Measurements from ENCODE around the gene C6orf47.

GRCh38 chr6:31702405-31702818 lies 41.8 kb upstream of the C6orf47 start:
- TF ChIP-seq CTCF (IDR thresholded peaks at IDR 0.05; ENCODE audit: control extremely low read depth in 1 of 3, insufficient read depth in 1 of 3, low read depth in 1 of 3, low read length in 3 of 3), result no peak
- TF ChIP-seq USF2 (IDR thresholded peaks at IDR 0.05; ENCODE audit: low read length), result no peak
- no peak for TF ChIP-seq POLR2A (IDR thresholded peaks at IDR 0.05; ENCODE audit: control extremely low read depth in 1 of 2, low read depth in 2 of 2, low read length in 2 of 2)
- no peak for TF ChIP-seq TEAD4 (IDR thresholded peaks at IDR 0.05; ENCODE audit: low read depth, low read length)
- TF ChIP-seq TCF12 (IDR thresholded peaks at IDR 0.05; ENCODE audit: low read depth, low read length), result no peak
- no peak for TF ChIP-seq CEBPB (IDR thresholded peaks at IDR 0.05; ENCODE audit: low read depth, low read length)
- TF ChIP-seq POU5F1 (IDR thresholded peaks at IDR 0.05; ENCODE audit: low read depth, low read length), result no peak
- TF ChIP-seq CTBP2 (IDR thresholded peaks at IDR 0.05; ENCODE audit: borderline replicate concordance, insufficient read depth, insufficient read length, low read length), result no peak
- no peak for TF ChIP-seq MAX (IDR thresholded peaks at IDR 0.05)
- TF ChIP-seq SIN3A (conservative IDR thresholded peaks at IDR 0.05 in 1 of 2, IDR thresholded peaks at IDR 0.05 in 1 of 2; ENCODE audit: low read depth in 1 of 2, low read length in 2 of 2), result no peak
